Endothelial cell of umbilical vein (primary cell): ENCODE measurements around the gene STAB1. TPM values are rescaled to one million over a fixed set of nuclear protein-coding genes. Genes with fewer than 3 reads are reported as not detected.

ENCODE experiments used
- BruUV-seq: library from RNA; stranded (reverse); fragments of 400-500 nt; replicated peaks from 2 replicates; lab custom pipeline; 2021; lab: Mats Ljungman, UMichigan
- CTCF ChIA-PET: fragments of 300-600, 350-600 bp; sonication (Branson Sonifier 250); formaldehyde crosslinking; loops from one replicate; lab custom pipeline; 2021; ENCODE audit warnings: antibody characterized with exemption, inconsistent platforms; lab: Charles Lee
- POLR2A ChIA-PET: fragments of 300-600, 350-600 bp; sonication (Branson Sonifier 250); formaldehyde crosslinking; loops from one replicate; lab custom pipeline; 2021; ENCODE audit warnings: antibody characterized with exemption, inconsistent platforms; lab: Charles Lee
- DNase-seq: peaks from one replicate; pipeline ENCODE4 v3.0.0-alpha.2; 2011; ENCODE audit warnings: low read depth, low spot score
- FAIRE-seq: peaks from 2 replicates; lab custom pipeline; 2011; peaks lifted over from hg19 to GRCh38; lab: Jason Lieb, UNC
- H2AFZ ChIP-seq: 2 replicates; pipeline ENCODE4 v1.6.0; 2012; ENCODE audit warnings: low read depth, low read length, control low read depth, inconsistent platforms
- H3K27ac ChIP-seq: 2 replicates; pipeline ENCODE4 v1.5.1; 2011; ENCODE audit warnings: low read depth, mild to moderate bottlenecking, control low read depth, low read length, moderate library complexity; ENCODE audit not compliant: insufficient read depth
- H3K27me3 ChIP-seq, 2 experiments: 2 replicates each; pipeline versions ENCODE4 v1.6.0 to v1.6.1; 2011; ENCODE audit warnings: low read length in 2 of 2, mixed read lengths in 1 of 2; ENCODE audit not compliant: control insufficient read depth in 2 of 2, insufficient read depth in 2 of 2
- H3K36me3 ChIP-seq, 2 experiments: 2 replicates in 1 of 2; 3 replicates in 1 of 2; pipeline ENCODE4 v1.5.1; 2011; ENCODE audit warnings: low read length in 2 of 2, mild to moderate bottlenecking in 1 of 2, moderate library complexity in 1 of 2; ENCODE audit not compliant: control insufficient read depth in 2 of 2, insufficient read depth in 2 of 2; ENCODE audit errors: extremely low read depth in 1 of 2
- H3K4me1 ChIP-seq: 3 replicates; pipeline ENCODE4 v1.5.1; 2011; ENCODE audit warnings: mild to moderate bottlenecking, low read length; ENCODE audit not compliant: control insufficient read depth, insufficient read depth; ENCODE audit errors: extremely low read depth
- H3K4me2 ChIP-seq: 2 replicates; pipeline ENCODE4 v1.6.1; 2011; ENCODE audit warnings: low read length, control low read depth, mixed read lengths; ENCODE audit not compliant: insufficient read depth
- H3K4me3 ChIP-seq, 3 experiments: fragments of 200-600 bp in 1 of 3; sonication (generic), shearing (Covaris generic) in 1 of 3; replicated peaks in 1 of 3; 2 replicates each; pipeline ENCODE4 v1.5.1; 2011 to 2016; ENCODE audit warnings: control low read depth in 3 of 3, low read length in 3 of 3, mild to moderate bottlenecking in 2 of 3, inconsistent platforms in 1 of 3, low read depth in 1 of 3, moderate library complexity in 1 of 3; ENCODE audit not compliant: insufficient read depth in 1 of 3
- H3K79me2 ChIP-seq: 2 replicates; pipeline ENCODE4 v1.6.0; 2012; ENCODE audit warnings: low read length, inconsistent platforms; ENCODE audit not compliant: control insufficient read depth, insufficient read depth
- H3K9ac ChIP-seq: replicated peaks from 2 replicates; pipeline ENCODE3; 2011; ENCODE audit warnings: low read length, control low read depth; ENCODE audit not compliant: insufficient read depth; ENCODE audit errors: extremely low read depth
- H3K9me1 ChIP-seq: replicated peaks from 3 replicates; pipeline ENCODE4 v1.6.0; 2011; ENCODE audit warnings: mild to moderate bottlenecking, low read length; ENCODE audit not compliant: control insufficient read depth, insufficient read depth; ENCODE audit errors: extremely low read depth
- H3K9me3 ChIP-seq: replicated peaks from 2 replicates; pipeline ENCODE4 v1.5.1; 2012; ENCODE audit warnings: low read length, inconsistent platforms; ENCODE audit not compliant: control insufficient read depth, insufficient read depth
- H4K20me1 ChIP-seq: replicated peaks from 2 replicates; pipeline ENCODE3; 2011; ENCODE audit warnings: mild to moderate bottlenecking, low read length; ENCODE audit not compliant: control insufficient read depth, insufficient read depth; ENCODE audit errors: extremely low read depth
- CTCF ChIP-seq, 2 donors: IDR thresholded peaks; 1 replicate in 1 of 2; 2 replicates in 1 of 2; pipeline ENCODE4 v1.5.1; 2011; ENCODE audit warnings: low read length in 2 of 2, mild to moderate bottlenecking in 2 of 2, moderate library complexity in 2 of 2, control low read depth in 1 of 2, inconsistent platforms in 1 of 2, low read depth in 1 of 2; ENCODE audit not compliant: insufficient read depth in 1 of 2; ENCODE audit errors: extremely low read depth in 1 of 2
- FOS ChIP-seq: IDR thresholded peaks from 2 replicates; pipeline ENCODE4 v1.6.1; 2011; ENCODE audit warnings: mild to moderate bottlenecking, low read length, moderate library complexity, borderline replicate concordance; ENCODE audit not compliant: insufficient read depth
- GATA2 ChIP-seq: IDR thresholded peaks from 2 replicates; pipeline ENCODE4 v1.7.0; 2011; ENCODE audit warnings: low read depth, mild to moderate bottlenecking, moderate library complexity, mixed read lengths, low read length; ENCODE audit not compliant: insufficient read length, insufficient read depth
- JUN ChIP-seq: IDR thresholded peaks from 2 replicates; pipeline ENCODE4 v1.6.1; 2011; ENCODE audit warnings: borderline replicate concordance, low read depth; ENCODE audit not compliant: insufficient read length, insufficient read depth
- MAX ChIP-seq: IDR thresholded peaks from 2 replicates; pipeline ENCODE4 v1.6.1; 2011; ENCODE audit not compliant: insufficient read depth, insufficient read length
- MYC ChIP-seq: IDR thresholded peaks from one replicate; pipeline ENCODE4 v1.6.1; 2011; ENCODE audit warnings: mild to moderate bottlenecking, low read depth, low read length
- POLR2A ChIP-seq: IDR thresholded peaks from 2 replicates; pipeline ENCODE4 v1.6.1; 2012; ENCODE audit warnings: low read depth, mild to moderate bottlenecking, control low read depth, low read length
- POLR2AphosphoS5 ChIP-seq: IDR thresholded peaks from 2 replicates; pipeline ENCODE4 v1.6.1; 2012; ENCODE audit warnings: low read depth, mild to moderate bottlenecking, control low read depth, low read length, moderate library complexity; ENCODE audit not compliant: insufficient read depth
- dilution Hi-C: fragments of 300-500 bp; cut with MboI; formaldehyde crosslinking; loops from one replicate; pipeline ENCODE4 v1.15.0; 2019; ENCODE audit warnings: low sequenced_read_pairs; ENCODE audit not compliant: extremely low pct_ligation_motif_present
- intact Hi-C: fragments of 100-400 bp; cut with micrococcal nuclease; formaldehyde crosslinking; loops from one replicate; pipeline ENCODE4 v1.10.0; 2022
- polyA plus RNA-seq, 4 experiments: library from polyadenylated mRNA; depleted of rRNA in 3 of 4; stranded (reverse) in 3 of 4; unstranded in 1 of 4; fragments of >200 nt; gene quantifications; 2 replicates each; pipeline versions ENCODE4 v1.2.1 to v1.2.3, GENCODE V29; 2011 to 2012; ENCODE audit warnings: missing spikeins in 1 of 4
- total RNA-seq: library from RNA; stranded (reverse); gene quantifications from 2 replicates; pipeline ENCODE4 v1.2.3, GENCODE V29; 2021

Gene STAB1
- total and polyA plus RNA-seq, 2 donors (not counting 3 experiments of a cell fraction or from before 2014, with no cell fraction given): 369 TPM

DNA sequence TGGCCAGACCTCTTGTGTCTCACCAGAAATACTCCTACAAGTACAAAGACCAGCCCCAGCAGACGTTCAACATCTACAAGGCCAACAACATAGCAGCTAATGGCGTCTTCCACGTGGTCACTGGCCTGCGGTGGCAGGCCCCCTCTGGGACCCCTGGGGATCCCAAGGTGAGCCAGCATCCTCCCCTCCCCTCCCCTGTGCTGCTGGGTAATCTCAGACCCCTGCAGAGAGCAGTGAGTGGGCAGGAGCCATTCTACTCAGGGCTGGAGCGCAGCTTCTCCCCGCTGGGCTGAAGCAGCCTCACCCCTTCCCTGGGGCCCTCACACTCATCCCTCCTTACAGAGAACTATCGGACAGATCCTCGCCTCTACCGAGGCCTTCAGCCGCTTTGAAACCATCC is 9.8 kb downstream of the STAB1 start:
- H3K4me2 ChIP-seq: no peak overlapping the region
- no peak overlapping the region for H3K4me3 ChIP-seq
- intact Hi-C loops (no loop called here), dilution Hi-C loops (no loop called here)
- H3K9me3 ChIP-seq: no peaks in the 10 kb centered on the region
- no peaks in the 10 kb centered on the region for H3K9me1 ChIP-seq
- ChIA-PET CTCF (interaction anchor here (1.1 to 1.4 kb wide), 2 partner anchors 10 to 14 kb away, joined by 4 read pairs; partner anchors contain the start of gene STAB1), POLR2A (no interaction called here)
- no peak overlapping the region for H3K27ac ChIP-seq
- TF ChIP-seq MYC (no peak), MAX (no peak), GATA2 (no peak), CTCF (IDR thresholded peaks at IDR 0.05; ENCODE audit: extremely low read depth in 1 of 2, insufficient read depth in 1 of 2, low read depth in 1 of 2, low read length in 2 of 2) (no peak), FOS (no peak), POLR2AphosphoS5 (no peak), POLR2A (no peak), JUN (no peak)
- TSS peak; percentile 50 for BruUV-seq
- no peak for DNase-seq
- no peak for FAIRE-seq
- no peaks in the 10 kb centered on the region for H3K27me3 ChIP-seq
- peaks cover 28 to 71% of the 10 kb centered on the region in 2 experiments for H3K36me3 ChIP-seq
- H3K4me1 ChIP-seq: peaks cover 10% of the 10 kb centered on the region
- no peak overlapping the region for H3K9ac ChIP-seq
- H2AFZ ChIP-seq: no peak overlapping the region
- H4K20me1 ChIP-seq: no peaks in the 10 kb centered on the region
- H3K79me2 ChIP-seq: peaks cover 21% of the 10 kb centered on the region
